ENCODE results near the gene SETD3.

DNA sequence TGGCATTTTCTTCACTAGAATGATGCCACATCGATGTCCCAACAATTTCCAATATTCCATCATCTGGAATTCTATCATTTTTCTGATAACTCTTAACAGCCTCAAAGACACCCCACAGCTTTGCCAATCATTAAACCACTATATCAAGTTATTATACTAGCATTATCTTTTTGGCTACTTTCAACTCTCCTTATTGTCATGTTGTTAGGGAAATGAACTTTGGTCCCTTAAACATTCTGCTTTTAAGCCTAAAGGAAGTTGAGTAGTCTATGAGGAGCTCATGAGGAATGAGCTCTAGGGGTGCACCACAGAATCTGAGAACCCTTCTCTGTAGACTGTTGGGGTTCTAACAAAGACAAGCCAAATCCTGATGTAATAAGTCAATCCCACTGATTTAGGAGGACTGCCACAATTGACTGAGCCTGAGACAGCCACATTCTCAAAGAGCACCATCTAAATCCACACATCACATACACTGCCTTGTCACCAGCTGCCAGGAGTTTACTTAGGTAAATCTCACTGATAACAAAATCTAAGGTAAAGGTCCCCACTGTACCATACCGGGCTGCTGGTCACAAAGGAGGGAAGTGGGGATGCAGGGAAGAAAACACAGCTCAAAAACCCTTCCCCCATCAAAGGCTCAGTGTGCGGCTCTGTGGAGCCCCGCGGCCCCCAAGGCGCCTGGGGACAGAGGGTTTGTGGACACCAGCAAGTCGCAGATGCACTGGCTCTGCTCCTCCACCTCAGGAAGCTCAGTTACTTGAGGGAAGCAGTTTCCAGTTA, 58.2 kb downstream of the SETD3 start:
- TF ChIP-seq, protein P1, sequence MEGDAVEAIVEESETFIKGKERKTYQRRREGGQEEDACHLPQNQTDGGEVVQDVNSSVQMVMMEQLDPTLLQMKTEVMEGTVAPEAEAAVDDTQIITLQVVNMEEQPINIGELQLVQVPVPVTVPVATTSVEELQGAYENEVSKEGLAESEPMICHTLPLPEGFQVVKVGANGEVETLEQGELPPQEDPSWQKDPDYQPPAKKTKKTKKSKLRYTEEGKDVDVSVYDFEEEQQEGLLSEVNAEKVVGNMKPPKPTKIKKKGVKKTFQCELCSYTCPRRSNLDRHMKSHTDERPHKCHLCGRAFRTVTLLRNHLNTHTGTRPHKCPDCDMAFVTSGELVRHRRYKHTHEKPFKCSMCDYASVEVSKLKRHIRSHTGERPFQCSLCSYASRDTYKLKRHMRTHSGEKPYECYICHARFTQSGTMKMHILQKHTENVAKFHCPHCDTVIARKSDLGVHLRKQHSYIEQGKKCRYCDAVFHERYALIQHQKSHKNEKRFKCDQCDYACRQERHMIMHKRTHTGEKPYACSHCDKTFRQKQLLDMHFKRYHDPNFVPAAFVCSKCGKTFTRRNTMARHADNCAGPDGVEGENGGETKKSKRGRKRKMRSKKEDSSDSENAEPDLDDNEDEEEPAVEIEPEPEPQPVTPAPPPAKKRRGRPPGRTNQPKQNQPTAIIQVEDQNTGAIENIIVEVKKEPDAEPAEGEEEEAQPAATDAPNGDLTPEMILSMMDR (IDR thresholded peaks at IDR 0.05), result no peak
- no peak for TF ChIP-seq POLR2A (IDR thresholded peaks at IDR 0.05)
